ENCODE measurements around the gene UPF1.

UPF1 gene

GRCh38 chr19:18802354-18802753 is 29.4 kb upstream of the UPF1 start:
- Histone ChIP-seq H3K4me1 (ENCODE audit: control insufficient read depth, insufficient read depth, low read length) (no peaks in the 10 kb centered on the region), H3K27ac (ENCODE audit: extremely low read depth, low read depth, low read length) (no peak overlapping the region), H3K36me3 (ENCODE audit: control insufficient read depth in 2 of 2, insufficient read depth in 1 of 2, low read length in 2 of 2) (no peaks in the 10 kb centered on the region), H3K4me3 (ENCODE audit: low read depth, low read length) (no peak overlapping the region), H3K9me3 (ENCODE audit: control insufficient read depth, insufficient read depth, low read depth, low read length) (no peaks in the 10 kb centered on the region)
- ChIA-PET POLR2A (no interaction called here), CTCF (interaction anchor here (0.6 kb wide), 1 partner anchor 212 kb away, joined by 3 read pairs; no protein-coding TSS in a partner anchor)
- TF ChIP-seq ZNF571 (tag by site-specific recombination; IDR thresholded peaks at IDR 0.05) (no peak), SP2 (tag by site-specific recombination; IDR thresholded peaks at IDR 0.05) (0 out of 2 replicates have a peak, but pooled peaks have one; percentile 28)

- POLR2A ChIA-PET, result no interaction called here
- no peak overlapping the region for H3K27ac ChIP-seq (ENCODE audit: extremely low read depth, low read depth, low read length)
- H3K4me3 ChIP-seq (ENCODE audit: low read depth, low read length), result no peak overlapping the region
Measured at GRCh38 chr19:18803550-18804138, 28.1 kb upstream of the UPF1 start.

GRCh38 chr19:18804139-18804601 is 27.6 kb upstream of the UPF1 start:
- CTCF ChIA-PET, result no interaction called here
- TF ChIP-seq ZNF202 (tag by site-specific recombination; IDR thresholded peaks at IDR 0.05; ENCODE audit: borderline replicate concordance) (no peak), PRDM4 (tag by site-specific recombination; IDR thresholded peaks at IDR 0.05) (no peak), KLF10 (tag by site-specific recombination; IDR thresholded peaks at IDR 0.05) (no peak), HOXD13 (CRISPR knock-in tag; IDR thresholded peaks at IDR 0.05; ENCODE audit: borderline replicate concordance) (no peak), TSHZ1 (tag by site-specific recombination; IDR thresholded peaks at IDR 0.05; ENCODE audit: borderline replicate concordance) (no peak)

More at GRCh38 chr19:18803550-18804138, 28.1 kb upstream of the UPF1 start:
- no peaks in the 10 kb centered on the region for H3K9me3 ChIP-seq (ENCODE audit: control insufficient read depth, insufficient read depth, low read depth, low read length)
- no peaks in the 10 kb centered on the region for H3K4me1 ChIP-seq (ENCODE audit: control insufficient read depth, insufficient read depth, low read length)
- H3K36me3 ChIP-seq (ENCODE audit: control insufficient read depth in 2 of 2, insufficient read depth in 1 of 2, low read length in 2 of 2), result no peaks in the 10 kb centered on the region
- TF ChIP-seq ZNF623 (tag by site-specific recombination; IDR thresholded peaks at IDR 0.05) (peak; percentile 99), ZNF449 (tag by site-specific recombination; IDR thresholded peaks at IDR 0.05) (no peak), SCRT1 (tag by site-specific recombination; IDR thresholded peaks at IDR 0.05; ENCODE audit: borderline replicate concordance) (no peak), ZNF521 (tag by site-specific recombination; IDR thresholded peaks at IDR 0.05) (no peak), ZNF280D (tag by site-specific recombination; IDR thresholded peaks at IDR 0.05) (peak; percentile 86; the same call in 1 of the 2 replicates), ZNF580 (tag by site-specific recombination; IDR thresholded peaks at IDR 0.05) (0 out of 2 replicates have a peak, but pooled peaks have one; percentile 22), ZNF16 (tag by site-specific recombination; IDR thresholded peaks at IDR 0.05; ENCODE audit: low read depth) (peak; percentile 94), ZNF544 (tag by site-specific recombination; IDR thresholded peaks at IDR 0.05) (no peak), ZNF776 (tag by site-specific recombination; IDR thresholded peaks at IDR 0.05; ENCODE audit: borderline replicate concordance) (no peak), ZNF174 (tag by site-specific recombination; IDR thresholded peaks at IDR 0.05) (no peak)
- CTCF ChIA-PET, result no interaction called here

More at GRCh38 chr19:18804139-18804601, 27.6 kb upstream of the UPF1 start:
- Histone ChIP-seq H3K9me3 (ENCODE audit: control insufficient read depth, insufficient read depth, low read depth, low read length) (no peaks in the 10 kb centered on the region), H3K27ac (ENCODE audit: extremely low read depth, low read depth, low read length) (no peak overlapping the region), H3K4me1 (ENCODE audit: control insufficient read depth, insufficient read depth, low read length) (no peaks in the 10 kb centered on the region), H3K4me3 (ENCODE audit: low read depth, low read length) (no peak overlapping the region), H3K36me3 (ENCODE audit: control insufficient read depth in 2 of 2, insufficient read depth in 1 of 2, low read length in 2 of 2) (no peaks in the 10 kb centered on the region)
- POLR2A ChIA-PET, result no interaction called here

Measured in HEK293 (cell line).